Measurements from ENCODE around the gene ARHGAP18.

Gene ARHGAP18

DNA sequence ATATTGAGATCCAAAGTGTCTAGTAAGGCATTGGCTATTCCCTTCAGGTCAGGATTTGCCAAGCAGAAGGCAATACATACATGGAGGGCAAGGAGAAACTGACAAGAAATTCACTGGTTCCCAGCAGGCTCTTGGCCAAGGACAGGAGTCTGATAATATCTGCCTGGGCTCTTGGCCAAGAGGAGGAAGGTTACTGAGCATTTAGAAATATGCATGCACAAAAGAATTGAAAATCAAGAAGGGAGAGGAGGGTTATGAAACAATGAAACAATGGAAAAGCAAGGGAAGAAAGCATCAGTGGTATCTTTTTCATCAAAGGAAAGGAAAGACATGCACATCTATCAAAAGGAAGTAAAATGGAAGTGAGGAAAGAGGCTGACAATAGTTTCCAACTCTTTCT lies 42.4 kb downstream of the ARHGAP18 start:
- no peak for TF ChIP-seq YY1 (IDR thresholded peaks at IDR 0.05; ENCODE audit: insufficient read depth, insufficient read length)
- no peak for TF ChIP-seq ZNF274 (IDR thresholded peaks at IDR 0.05; ENCODE audit: low read depth, low read length)
- no peak for TF ChIP-seq SUZ12 (IDR thresholded peaks at IDR 0.05; ENCODE audit: extremely low read depth, insufficient read depth, insufficient read length)
- Histone ChIP-seq H3K27me3 (ENCODE audit: insufficient read depth, insufficient read length) (no peaks in the 10 kb centered on the region), H3K9me3 (ENCODE audit: insufficient read depth, low read length) (no peaks in the 10 kb centered on the region), H3K36me3 (ENCODE audit: insufficient read depth, insufficient read length, low read length) (no peaks in the 10 kb centered on the region), H3K4me3 (ENCODE audit: insufficient read length, low read depth) (no peak overlapping the region), H3K9ac (ENCODE audit: insufficient read length, low read depth) (no peak overlapping the region), H3K4me1 (ENCODE audit: insufficient read depth, insufficient read length) (no peaks in the 10 kb centered on the region)
- DNase-seq (ENCODE audit: low read depth, low spot score), result no peak

DNA sequence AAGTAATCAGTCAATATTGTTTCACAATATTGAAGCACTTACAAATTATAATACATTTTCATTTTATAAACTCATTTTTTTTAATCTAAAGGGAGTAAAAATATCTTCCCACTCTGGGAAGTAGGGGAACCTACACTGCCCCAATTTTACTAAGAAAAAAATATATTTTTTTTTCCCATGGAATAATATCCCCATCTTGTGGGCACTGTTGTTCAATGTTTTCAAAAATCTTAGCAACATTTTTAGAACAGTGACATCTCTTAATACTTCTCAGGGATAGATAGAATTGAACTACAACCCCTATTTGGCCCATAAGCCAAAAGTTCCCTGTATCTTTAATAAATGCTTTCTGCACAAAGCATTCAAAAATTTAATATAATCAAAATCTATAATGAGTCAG lies 42.9 kb downstream of the ARHGAP18 start:
- no peak overlapping the region for H3K4me3 ChIP-seq (ENCODE audit: insufficient read length, low read depth)
- H3K27me3 ChIP-seq (ENCODE audit: insufficient read depth, insufficient read length), result no peaks in the 10 kb centered on the region
- no peak overlapping the region for H3K9ac ChIP-seq (ENCODE audit: insufficient read length, low read depth)
- H3K9me3 ChIP-seq (ENCODE audit: insufficient read depth, low read length), result no peaks in the 10 kb centered on the region
- no peak for DNase-seq (ENCODE audit: low read depth, low spot score)
- TF ChIP-seq YY1 (IDR thresholded peaks at IDR 0.05; ENCODE audit: insufficient read depth, insufficient read length) (no peak), SUZ12 (IDR thresholded peaks at IDR 0.05; ENCODE audit: extremely low read depth, insufficient read depth, insufficient read length) (no peak)
- H3K36me3 ChIP-seq (ENCODE audit: insufficient read depth, insufficient read length, low read length), result no peaks in the 10 kb centered on the region
- H3K4me1 ChIP-seq (ENCODE audit: insufficient read depth, insufficient read length), result no peaks in the 10 kb centered on the region

GRCh38 chr6:129665555-129665954 lies 44.4 kb downstream of the ARHGAP18 start:
- Histone ChIP-seq H3K27me3 (ENCODE audit: insufficient read depth, insufficient read length) (no peaks in the 10 kb centered on the region), H3K9me3 (ENCODE audit: insufficient read depth, low read length) (no peaks in the 10 kb centered on the region), H3K4me1 (ENCODE audit: insufficient read depth, insufficient read length) (no peaks in the 10 kb centered on the region), H3K36me3 (ENCODE audit: insufficient read depth, insufficient read length, low read length) (no peaks in the 10 kb centered on the region), H3K9ac (ENCODE audit: insufficient read length, low read depth) (no peak overlapping the region), H3K4me3 (ENCODE audit: insufficient read length, low read depth) (no peak overlapping the region)
- TF ChIP-seq SUZ12 (IDR thresholded peaks at IDR 0.05; ENCODE audit: extremely low read depth, insufficient read depth, insufficient read length) (no peak), ZNF274 (IDR thresholded peaks at IDR 0.05; ENCODE audit: low read depth, low read length) (no peak), YY1 (IDR thresholded peaks at IDR 0.05; ENCODE audit: insufficient read depth, insufficient read length) (no peak)
- no peak for DNase-seq (ENCODE audit: low read depth, low spot score)

DNA sequence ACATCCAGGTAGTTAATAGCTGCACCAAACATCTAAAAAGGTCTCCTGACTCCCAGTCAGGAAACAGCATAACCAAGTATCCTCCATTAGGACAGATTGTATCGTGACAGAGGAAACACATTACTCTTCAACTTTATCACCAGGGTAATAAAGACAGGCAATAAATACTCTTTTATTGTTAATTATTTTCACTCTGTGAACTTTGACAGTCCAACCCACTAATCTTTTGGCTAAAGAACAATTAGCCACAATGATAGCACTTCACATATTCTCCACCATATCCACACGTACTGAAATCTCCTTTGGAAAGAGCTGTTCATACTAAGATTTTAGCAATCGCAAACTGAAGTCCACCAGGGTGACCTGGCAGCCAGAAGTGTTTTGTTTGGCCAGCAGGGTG lies 46.4 kb downstream of the ARHGAP18 start:
- no peak overlapping the region for H3K4me3 ChIP-seq (ENCODE audit: insufficient read length, low read depth)
- no peak overlapping the region for H3K9ac ChIP-seq (ENCODE audit: insufficient read length, low read depth)
- no peak for DNase-seq (ENCODE audit: low read depth, low spot score)
- no peak for TF ChIP-seq ZNF274 (IDR thresholded peaks at IDR 0.05; ENCODE audit: low read depth, low read length)
- no peak for TF ChIP-seq YY1 (IDR thresholded peaks at IDR 0.05; ENCODE audit: insufficient read depth, insufficient read length)
- no peak for TF ChIP-seq SUZ12 (IDR thresholded peaks at IDR 0.05; ENCODE audit: extremely low read depth, insufficient read depth, insufficient read length)
- H3K27me3 ChIP-seq (ENCODE audit: insufficient read depth, insufficient read length), result no peaks in the 10 kb centered on the region
- no peaks in the 10 kb centered on the region for H3K4me1 ChIP-seq (ENCODE audit: insufficient read depth, insufficient read length)
- H3K36me3 ChIP-seq (ENCODE audit: insufficient read depth, insufficient read length, low read length), result no peaks in the 10 kb centered on the region
- H3K9me3 ChIP-seq (ENCODE audit: insufficient read depth, low read length), result no peaks in the 10 kb centered on the region

- H3K27me3 ChIP-seq (ENCODE audit: insufficient read depth, insufficient read length), result no peaks in the 10 kb centered on the region
- TF ChIP-seq YY1 (IDR thresholded peaks at IDR 0.05; ENCODE audit: insufficient read depth, insufficient read length) (no peak), SUZ12 (IDR thresholded peaks at IDR 0.05; ENCODE audit: extremely low read depth, insufficient read depth, insufficient read length) (no peak), ZNF274 (IDR thresholded peaks at IDR 0.05; ENCODE audit: low read depth, low read length) (no peak)
- no peak overlapping the region for H3K9ac ChIP-seq (ENCODE audit: insufficient read length, low read depth)
- no peak for DNase-seq (ENCODE audit: low read depth, low spot score)
- H3K4me3 ChIP-seq (ENCODE audit: insufficient read length, low read depth), result no peak overlapping the region
- no peaks in the 10 kb centered on the region for H3K9me3 ChIP-seq (ENCODE audit: insufficient read depth, low read length)
- H3K4me1 ChIP-seq (ENCODE audit: insufficient read depth, insufficient read length), result no peaks in the 10 kb centered on the region
- H3K36me3 ChIP-seq (ENCODE audit: insufficient read depth, insufficient read length, low read length), result no peaks in the 10 kb centered on the region
Measured at GRCh38 chr6:129662980-129663431, 47.0 kb downstream of the ARHGAP18 start.

DNA sequence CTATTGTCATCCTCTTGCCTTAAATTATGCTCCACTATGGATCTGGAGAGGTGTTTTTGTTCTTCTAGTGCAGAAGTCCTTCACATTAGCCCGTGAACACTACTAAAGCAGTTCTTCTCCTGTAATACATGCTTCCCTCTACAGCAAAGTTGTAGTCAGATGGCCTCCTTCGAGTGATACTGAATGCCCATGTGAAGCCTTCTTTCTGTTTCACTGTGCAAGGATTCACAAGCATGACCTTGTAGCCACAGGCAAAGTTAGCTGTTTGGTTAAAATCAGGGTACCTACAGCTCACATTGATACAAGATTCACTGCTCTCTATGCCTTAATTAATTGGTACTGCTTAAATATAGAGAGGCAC lies 47.6 kb downstream of the ARHGAP18 start:
- Histone ChIP-seq H3K9ac (ENCODE audit: insufficient read length, low read depth) (no peak overlapping the region), H3K4me1 (ENCODE audit: insufficient read depth, insufficient read length) (no peaks in the 10 kb centered on the region), H3K27me3 (ENCODE audit: insufficient read depth, insufficient read length) (no peaks in the 10 kb centered on the region), H3K36me3 (ENCODE audit: insufficient read depth, insufficient read length, low read length) (no peaks in the 10 kb centered on the region), H3K4me3 (ENCODE audit: insufficient read length, low read depth) (no peak overlapping the region), H3K9me3 (ENCODE audit: insufficient read depth, low read length) (no peaks in the 10 kb centered on the region)
- no peak for DNase-seq (ENCODE audit: low read depth, low spot score)
- TF ChIP-seq YY1 (IDR thresholded peaks at IDR 0.05; ENCODE audit: insufficient read depth, insufficient read length) (no peak), SUZ12 (IDR thresholded peaks at IDR 0.05; ENCODE audit: extremely low read depth, insufficient read depth, insufficient read length) (no peak), ZNF274 (IDR thresholded peaks at IDR 0.05; ENCODE audit: low read depth, low read length) (no peak)

DNA sequence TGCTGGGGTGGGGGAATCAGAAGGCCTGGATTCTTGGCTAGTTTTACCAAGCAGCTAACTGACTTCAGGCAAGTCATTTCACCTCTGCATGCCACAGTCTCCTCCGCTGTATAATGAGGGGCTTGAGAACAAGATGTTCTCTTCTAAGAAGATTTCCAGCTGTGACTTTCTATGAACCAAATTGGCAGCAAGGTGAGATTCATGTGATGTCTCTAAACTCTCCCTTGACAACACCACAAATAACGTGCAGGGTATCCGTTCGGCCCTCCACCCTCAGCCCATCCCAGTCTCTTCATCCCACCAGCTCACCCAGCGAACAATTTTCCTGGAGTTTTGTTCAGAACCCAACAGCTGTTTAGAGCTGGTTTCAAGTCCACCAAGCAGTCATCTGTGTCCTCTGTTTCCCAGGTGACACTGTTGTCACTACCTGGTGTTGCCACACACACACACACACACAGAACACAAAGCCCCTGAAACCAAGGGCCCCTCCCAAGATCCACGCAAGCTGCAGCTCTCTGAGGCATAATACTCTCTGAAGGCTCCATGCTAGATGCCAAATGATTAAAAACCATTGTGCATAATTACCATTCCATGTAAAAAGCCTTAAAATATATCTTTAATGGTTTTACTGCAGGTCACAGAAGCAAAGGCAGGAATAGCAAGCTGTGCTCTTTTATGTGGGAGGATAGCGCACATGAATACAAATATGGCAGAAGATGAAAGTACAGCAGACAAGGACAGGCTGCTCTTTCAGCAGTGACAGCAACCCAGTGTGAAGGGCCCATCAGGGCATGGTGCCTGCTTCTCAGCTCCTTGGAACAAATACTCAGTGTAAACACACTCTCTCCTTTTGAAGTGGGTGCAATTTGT lies 48.2 kb downstream of the ARHGAP18 start:
- Histone ChIP-seq H3K36me3 (ENCODE audit: insufficient read depth, insufficient read length, low read length) (no peaks in the 10 kb centered on the region), H3K4me1 (ENCODE audit: insufficient read depth, insufficient read length) (no peaks in the 10 kb centered on the region), H3K4me3 (ENCODE audit: insufficient read length, low read depth) (no peak overlapping the region), H3K9me3 (ENCODE audit: insufficient read depth, low read length) (no peaks in the 10 kb centered on the region), H3K27me3 (ENCODE audit: insufficient read depth, insufficient read length) (no peaks in the 10 kb centered on the region), H3K9ac (ENCODE audit: insufficient read length, low read depth) (no peak overlapping the region)
- TF ChIP-seq SUZ12 (IDR thresholded peaks at IDR 0.05; ENCODE audit: extremely low read depth, insufficient read depth, insufficient read length) (no peak), ZNF274 (IDR thresholded peaks at IDR 0.05; ENCODE audit: low read depth, low read length) (no peak), YY1 (IDR thresholded peaks at IDR 0.05; ENCODE audit: insufficient read depth, insufficient read length) (no peak)
- DNase-seq (ENCODE audit: low read depth, low spot score), result no peak
